DMS153 (cell line): ENCODE results near the gene KRT16.
"Not testable (repeated sequence)": the region's sequence is repeated elsewhere in the genome, so short reads cannot be mapped to it uniquely, and the experiment has no call there.

Source experiments
- DNase-seq: peaks from one replicate; lab custom pipeline; 2025; lab: John Stamatoyannopoulos, UW

Gene KRT16

GRCh38 chr17:41627316-41628072, 14.9 kb upstream of the KRT16 start:
- no peak for DNase-seq

DNA sequence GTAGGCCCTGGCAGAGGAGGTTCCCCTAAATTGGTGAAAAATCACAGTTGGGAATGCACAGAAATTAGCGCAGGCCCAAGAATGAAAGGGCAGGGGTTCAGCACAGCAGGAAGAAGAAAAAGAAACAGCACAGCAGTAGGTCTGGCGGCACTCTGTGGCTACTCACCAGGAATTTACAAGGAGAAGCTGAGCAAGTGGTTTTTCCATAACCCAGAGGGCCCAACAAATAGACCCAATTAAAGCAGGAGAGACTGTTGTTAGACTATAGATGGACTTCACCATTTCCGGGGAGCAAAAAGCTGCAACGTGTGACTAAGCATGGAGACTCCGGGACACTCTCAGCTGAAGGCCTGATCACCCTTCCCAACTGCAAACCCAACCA, 14.3 kb upstream of the KRT16 start:
- DNase-seq: not testable (repeated sequence)

DNA sequence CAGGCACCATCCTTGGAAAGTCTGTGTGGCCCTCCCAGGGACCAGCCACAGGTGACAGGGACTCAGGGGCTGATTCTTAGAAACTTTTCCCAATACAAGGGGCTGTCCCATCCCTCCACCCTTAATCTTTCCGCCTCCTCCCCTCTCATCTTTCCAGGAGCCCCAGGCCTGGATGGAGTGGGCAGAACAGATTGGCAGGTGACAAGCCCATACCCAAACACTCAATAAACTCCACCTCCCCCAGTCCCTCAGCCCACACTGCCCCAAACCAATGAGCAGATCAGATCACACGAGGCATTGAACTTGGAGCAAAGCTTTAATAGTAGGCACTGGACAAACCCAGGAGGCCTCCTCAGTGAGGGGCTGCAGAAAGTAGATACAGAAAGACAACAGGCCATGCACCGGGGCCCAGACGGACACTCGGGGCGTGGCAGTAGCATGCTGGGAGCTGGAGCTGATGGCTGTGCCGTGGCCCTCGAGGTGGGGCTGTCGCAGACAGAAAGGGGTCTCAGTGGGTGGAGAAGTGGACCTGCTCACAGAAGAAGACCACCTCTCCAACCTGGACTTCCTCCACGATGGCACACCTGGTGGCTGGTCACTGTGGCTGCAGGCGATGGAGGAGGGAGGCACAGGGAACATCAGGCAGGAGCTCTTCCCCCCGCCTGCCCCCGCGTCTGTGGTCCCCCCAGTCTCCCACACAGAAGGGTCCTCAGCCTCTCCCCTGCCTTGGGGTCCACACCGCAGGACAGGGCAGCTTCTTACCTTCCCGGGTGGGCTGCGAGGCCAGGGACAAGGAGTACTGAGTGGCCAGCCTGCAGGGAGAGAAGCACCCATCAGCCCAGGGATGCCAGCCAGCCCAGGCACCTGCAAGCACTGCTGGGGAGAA, 13.7 kb upstream of the KRT16 start:
- not testable (repeated sequence) for DNase-seq

- no peak for DNase-seq
These were observed 13.0 kb upstream of the KRT16 start for GRCh38 chr17:41625602-41626001.

GRCh38 chr17:41624208-41625101, 11.9 kb upstream of the KRT16 start, which contains the start of gene KRT17:
Gene KRT17, minus strand, starts transcription at chr17:41624575. Its CDS starts 66 bp downstream, at chr17:41624509.
- DNase-seq: peak; percentile 22

- DNase-seq: not testable (repeated sequence)
These were observed 10.8 kb upstream of the KRT16 start for GRCh38 chr17:41623184-41623861.

- not testable (repeated sequence) for DNase-seq
These were observed 10.0 kb upstream of the KRT16 start for GRCh38 chr17:41622340-41623183.

DNA sequence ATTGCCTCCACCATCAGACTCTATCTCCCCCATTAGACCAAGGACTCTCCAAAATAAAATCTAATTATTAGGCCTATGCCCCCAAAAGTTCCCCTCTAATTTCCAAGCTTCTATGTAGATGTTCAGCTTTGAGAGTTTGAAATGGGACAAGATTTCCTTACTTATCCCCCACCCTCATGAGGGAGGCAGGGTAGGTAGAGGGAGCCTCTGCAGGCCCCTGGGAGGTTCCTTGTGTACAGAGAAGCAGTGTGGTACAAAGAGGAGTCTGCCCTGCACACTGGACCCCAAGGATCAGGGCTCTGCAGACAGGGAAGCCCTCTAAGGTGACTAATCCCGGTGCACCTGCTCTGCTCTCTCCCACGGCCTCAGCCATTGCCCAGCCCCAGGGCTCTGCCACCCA, 9.3 kb upstream of the KRT16 start:
- DNase-seq: no peak

GRCh38 chr17:41621435-41621817, 8.9 kb upstream of the KRT16 start:
- not testable (repeated sequence) for DNase-seq

GRCh38 chr17:41620583-41621434, 8.2 kb upstream of the KRT16 start:
- DNase-seq: no peak

- not testable (repeated sequence) for DNase-seq
These were observed 7.5 kb upstream of the KRT16 start for GRCh38 chr17:41619927-41620582.

GRCh38 chr17:41619036-41619926, 6.7 kb upstream of the KRT16 start:
- no peak for DNase-seq

GRCh38 chr17:41618341-41619035, 5.9 kb upstream of the KRT16 start:
- DNase-seq: no peak

- no peak for DNase-seq
These were observed 5.1 kb upstream of the KRT16 start for GRCh38 chr17:41617698-41618097.

DNA sequence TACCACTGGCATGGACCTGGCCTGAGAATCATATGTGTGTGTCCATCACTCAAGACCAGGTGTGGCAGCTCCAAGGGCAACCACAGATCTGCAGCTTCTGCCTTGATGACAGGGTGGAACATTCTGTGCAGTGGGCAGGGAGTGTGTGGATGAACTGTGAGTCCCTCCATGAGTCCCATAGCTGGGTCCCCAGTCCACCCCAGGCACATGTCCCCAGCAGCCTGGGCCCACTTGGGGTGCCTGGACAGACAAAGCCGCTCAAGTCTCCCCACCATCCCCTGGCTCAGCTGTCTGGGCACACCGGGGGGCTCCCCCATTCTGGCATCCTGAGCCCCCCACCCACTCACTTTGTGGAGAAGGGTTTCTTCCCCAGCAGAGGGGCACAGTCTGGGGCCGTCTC, 4.6 kb upstream of the KRT16 start:
- no peak for DNase-seq

DNA sequence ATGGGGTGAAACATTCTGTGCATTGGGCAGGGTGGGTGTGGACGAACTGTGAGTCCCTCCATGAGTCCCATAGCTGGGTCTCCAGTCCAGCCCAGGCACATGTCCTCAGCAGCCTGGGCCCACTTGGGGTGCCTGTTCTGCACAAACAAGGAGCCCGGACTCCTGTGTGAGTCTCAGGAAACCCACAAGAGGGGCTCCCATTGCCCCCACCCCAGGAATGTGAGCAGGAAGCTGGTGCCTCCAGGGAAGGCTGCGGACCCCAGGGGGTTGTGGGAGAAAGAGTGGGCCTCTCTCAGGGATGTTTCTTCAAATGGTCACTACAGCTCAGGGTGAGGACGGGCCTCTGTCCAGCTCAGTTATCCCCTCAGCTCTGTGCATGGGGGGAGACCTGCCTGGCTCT, 3.9 kb upstream of the KRT16 start:
- not testable (repeated sequence) for DNase-seq

- no peak for DNase-seq
These were observed 2.9 kb upstream of the KRT16 start for GRCh38 chr17:41615454-41615853.
